ENCODE measurements around the gene ALG9. TPM values are rescaled to one million over a fixed set of nuclear protein-coding genes. Genes with fewer than 3 reads are reported as not detected.
A peak's percentile ranks its signal among the peaks of the same experiment; 100 is the strongest.

Gene ALG9
- total and polyA plus RNA-seq, 9 donors: 12.0 to 43.5 (median 29.3) TPM

- no peak for DNase-seq
- no peaks in the 10 kb centered on the region for H3K9me3 ChIP-seq
- no peak overlapping the region for H3K4me3 ChIP-seq
- intact Hi-C loops (cut with DNase I): no loop called here
- no peak for TF ChIP-seq CTCF (IDR thresholded peaks at IDR 0.05)
- TF ChIP-seq EP300 (IDR thresholded peaks at IDR 0.05): no peak
- no peak for TF ChIP-seq POLR2A (IDR thresholded peaks at IDR 0.05)
- H3K4me1 ChIP-seq (ENCODE audit: insufficient read depth): peaks cover 2% of the 10 kb centered on the region
- no peak overlapping the region for H3K27ac ChIP-seq
- no peaks in the 10 kb centered on the region for H3K36me3 ChIP-seq
- no peaks in the 10 kb centered on the region for H3K27me3 ChIP-seq
- 92 to 97% (median 93%) methylated on average over 6 of the region's 6 CpGs for WGBS, 3 donors
Measured at GRCh38 chr11:111756097-111756496, 115.3 kb downstream of the ALG9 start.

- no peak overlapping the region for H3K4me3 ChIP-seq
- TF ChIP-seq POLR2A (IDR thresholded peaks at IDR 0.05) (no peak), CTCF (IDR thresholded peaks at IDR 0.05) (no peak), EP300 (IDR thresholded peaks at IDR 0.05) (no peak)
Measured at GRCh38 chr11:111749646-111750045, 121.7 kb downstream of the ALG9 start.

DNA sequence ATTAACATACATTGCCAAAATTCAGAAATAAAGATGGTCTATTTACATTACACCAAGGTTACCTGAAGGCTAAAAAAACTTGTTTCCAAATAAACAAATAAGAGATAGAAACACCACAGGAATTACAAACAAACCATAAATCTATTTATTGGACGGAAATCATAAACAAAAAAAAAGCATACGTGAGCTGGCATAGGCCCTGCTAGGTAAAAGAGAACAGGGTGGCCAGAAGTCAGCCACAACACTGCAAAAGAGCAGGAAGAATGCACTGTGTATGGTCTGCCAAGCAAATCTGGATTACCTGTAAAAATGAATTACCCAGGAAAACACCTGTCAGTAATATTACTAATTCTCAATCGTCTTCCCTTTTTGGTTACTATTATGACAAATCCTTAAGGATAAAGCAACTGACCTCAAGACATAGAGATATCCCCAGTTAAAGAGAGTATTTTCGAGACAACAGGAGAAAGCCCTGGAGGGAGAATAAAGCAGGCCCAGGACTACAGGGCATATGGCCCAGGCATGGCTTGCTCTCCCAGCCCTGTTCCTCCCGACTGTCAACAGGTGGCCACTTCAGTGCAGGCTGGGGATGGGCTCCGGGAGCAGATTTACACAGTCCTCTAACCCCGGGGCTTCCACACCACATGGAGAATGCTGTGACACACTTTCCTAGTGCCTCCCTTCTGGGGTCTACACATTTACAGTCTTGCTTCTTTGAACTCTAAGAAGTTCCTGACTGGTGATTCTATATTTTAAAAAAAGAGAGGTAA lies 123.2 kb downstream of the ALG9 start:
- WGBS, 3 donors: 27 to 45% (median 33%) methylated on average over 7 of the region's 7 CpGs
- H3K27ac ChIP-seq: peak overlapping the region in 1 of 2 donors; percentile 16
- H3K4me1 ChIP-seq (ENCODE audit: insufficient read depth): peaks cover 18% of the 10 kb centered on the region
- H3K27me3 ChIP-seq: no peaks in the 10 kb centered on the region
- no peak overlapping the region for H3K4me3 ChIP-seq
- no peaks in the 10 kb centered on the region for H3K36me3 ChIP-seq
- intact Hi-C loops (cut with DNase I): no loop called here
- TF ChIP-seq POLR2A (IDR thresholded peaks at IDR 0.05): no peak
- no peak for TF ChIP-seq CTCF (IDR thresholded peaks at IDR 0.05)
- no peak for TF ChIP-seq EP300 (IDR thresholded peaks at IDR 0.05)
- DNase-seq: no peak
- H3K9me3 ChIP-seq: no peaks in the 10 kb centered on the region

More at GRCh38 chr11:111749646-111750045, 121.7 kb downstream of the ALG9 start:
- no peaks in the 10 kb centered on the region for H3K36me3 ChIP-seq
- no peak overlapping the region for H3K27ac ChIP-seq
- DNase-seq: no peak
- no peaks in the 10 kb centered on the region for H3K9me3 ChIP-seq
- peaks cover 10% of the 10 kb centered on the region for H3K4me1 ChIP-seq (ENCODE audit: insufficient read depth)
- no peaks in the 10 kb centered on the region for H3K27me3 ChIP-seq
- intact Hi-C loops (cut with DNase I): no loop called here

DNA sequence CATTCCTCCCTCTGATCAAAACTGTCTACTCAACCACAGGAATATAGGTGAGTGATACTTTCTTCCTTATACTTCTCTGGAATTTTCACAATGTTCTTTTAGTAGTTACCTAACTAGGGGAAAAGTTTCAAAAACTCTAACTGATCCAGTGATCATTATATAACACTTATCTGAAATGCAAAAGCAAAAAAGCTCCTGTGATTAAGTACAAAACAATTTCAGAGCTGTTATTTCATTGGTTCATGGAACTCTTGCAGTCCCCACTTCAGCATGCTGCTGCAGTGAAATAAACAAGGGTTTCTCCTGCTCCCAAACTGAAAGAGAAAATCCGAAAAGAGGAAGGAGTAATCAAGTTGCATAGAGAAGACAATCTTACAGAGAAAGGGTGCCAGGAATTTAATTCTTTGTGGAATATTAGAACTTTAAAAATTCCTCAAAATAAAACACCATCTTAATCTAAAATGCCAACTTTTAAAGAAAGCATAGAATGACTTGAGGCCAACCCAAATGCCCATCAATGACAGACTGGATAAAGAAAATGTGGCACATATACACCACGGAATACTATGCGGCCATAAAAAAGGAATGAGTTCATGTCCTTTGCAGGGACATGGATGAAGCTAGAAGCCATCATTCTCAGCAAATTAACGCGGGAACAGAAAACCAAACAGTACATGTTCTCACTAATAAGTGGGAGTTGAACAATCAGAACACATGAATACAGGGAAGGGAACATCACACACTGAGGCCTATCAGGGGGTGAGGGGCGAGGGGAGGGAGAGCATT lies 125.5 kb downstream of the ALG9 start:
- WGBS, 3 donors: 74 to 80% (median 77%) methylated on average over 6 of the region's 6 CpGs
- Histone ChIP-seq H3K4me3 (no peak overlapping the region), H3K9me3 (no peaks in the 10 kb centered on the region), H3K36me3 (no peaks in the 10 kb centered on the region), H3K4me1 (ENCODE audit: insufficient read depth) (peaks cover 18% of the 10 kb centered on the region), H3K27ac (peak overlapping the region in 1 of 2 donors; percentile 59), H3K27me3 (no peaks in the 10 kb centered on the region)
- intact Hi-C loops (cut with DNase I): no loop called here
- DNase-seq: no peak
- TF ChIP-seq POLR2A (IDR thresholded peaks at IDR 0.05): no peak
- no peak for TF ChIP-seq CTCF (IDR thresholded peaks at IDR 0.05)
- TF ChIP-seq EP300 (IDR thresholded peaks at IDR 0.05): no peak

All from ovary (tissue), 9 donors.